ENCODE data around the gene TXNDC16. TPM values are rescaled to one million over a fixed set of nuclear protein-coding genes. Genes with fewer than 3 reads are reported as not detected.

The TXNDC16 gene
- total and polyA plus RNA-seq, 9 of the 15 experiments (the other 6 are each of a cell fraction or from before 2014, with no cell fraction given) = 1.8 to 6.2 (median 4.9) TPM

- no peaks in the 10 kb centered on the region for H3K9me3 ChIP-seq (replicated peaks; ENCODE audit: control insufficient read depth, insufficient read depth, low read depth, low read length)
- no peak overlapping the region for H3K4me2 ChIP-seq (ENCODE audit: insufficient read depth, low read length)
- no peak overlapping the region for H3K27ac ChIP-seq (ENCODE audit: extremely low read depth, low read depth, low read length)
- H3K4me1 ChIP-seq (replicated peaks in 1 of 2; ENCODE audit: control insufficient read depth in 2 of 2, insufficient read depth in 2 of 2, low read length in 2 of 2) = no peaks in the 10 kb centered on the region
- H3K79me2 ChIP-seq (ENCODE audit: control insufficient read depth, insufficient read depth, low read length) = no peaks in the 10 kb centered on the region
- in situ Hi-C loops (cut with MboI) = no loop called here
- POLR2A ChIA-PET = interaction anchor here (0.6 kb wide), 1 partner anchor 770 kb away, joined by 3 read pairs; no protein-coding TSS in a partner anchor
- H4K20me1 ChIP-seq (replicated peaks; ENCODE audit: control insufficient read depth, insufficient read depth, low read length) = no peaks in the 10 kb centered on the region
- CTCF ChIA-PET (ENCODE audit: low intra/inter-chr PET ratio) = no interaction called here
- H3K9me1 ChIP-seq (ENCODE audit: control insufficient read depth, insufficient read depth, low read length) = no peaks in the 10 kb centered on the region
- TF ChIP-seq ZNF140 (CRISPR knock-in tag; IDR thresholded peaks at IDR 0.05) (no peak), KLF16 (IDR thresholded peaks at IDR 0.05) (no peak), CREM (IDR thresholded peaks at IDR 0.05; ENCODE audit: low read depth) (no peak), MITF (IDR thresholded peaks at IDR 0.05) (no peak), ELF2 (CRISPR knock-in tag; IDR thresholded peaks at IDR 0.05) (no peak), ETV5 (CRISPR knock-in tag; IDR thresholded peaks at IDR 0.05; ENCODE audit: low read depth) (no peak), ZNF707 (CRISPR knock-in tag; conservative IDR thresholded peaks at IDR 0.05) (no peak), TAL1 (IDR thresholded peaks at IDR 0.05) (no peak), SREBF2 (CRISPR knock-in tag; IDR thresholded peaks at IDR 0.05) (no peak)
- ATAC-seq (no peak), DNase-seq (ENCODE audit: extremely low read depth in 1 of 4, low spot score in 3 of 4) (no peak), FAIRE-seq (no peak)
- no peak overlapping the region for H2AFZ ChIP-seq (ENCODE audit: low read depth, low read length)
- intact Hi-C loops (cut with micrococcal nuclease) = no loop called here
- no peaks in the 10 kb centered on the region for H3K27me3 ChIP-seq (ENCODE audit: control insufficient read depth in 2 of 2, insufficient read depth in 2 of 2, low read length in 2 of 2)
- H3K36me3 ChIP-seq (ENCODE audit: control insufficient read depth, insufficient read depth, low read length) = no peaks in the 10 kb centered on the region; the same call in 2 of the 3 replicates
- no TSS peak for BruUV-seq (replicated peaks)
- no peak overlapping the region for H3K9ac ChIP-seq (ENCODE audit: insufficient read depth in 1 of 2, low read depth in 2 of 2, low read length in 2 of 2)
- no peak overlapping the region for H3K4me3 ChIP-seq
These were observed 106.0 kb downstream of the TXNDC16 start for GRCh38 chr14:52446355-52446754.

Data from K562 (cell line).